Neuronal stem cell (in vitro differentiated cells): Measurements from ENCODE around the gene SYT6.
A peak's percentile ranks its signal among the peaks of the same experiment; 100 is the strongest.

ENCODE experiments used
- DNase-seq: peaks from one replicate; pipeline ENCODE4 v3.0.0-alpha.2; 2013; ENCODE audit warnings: low spot score
- H2AFZ ChIP-seq: one replicate; pipeline ENCODE4 v1.6.1; 2013; ENCODE audit warnings: mild to moderate bottlenecking, low read length, inconsistent platforms
- H2AK5ac ChIP-seq: 2 replicates; pipeline ENCODE4 v1.6.1; 2013; ENCODE audit warnings: low read depth, mild to moderate bottlenecking, inconsistent platforms, low read length, moderate library complexity, mixed read lengths
- H2BK120ac ChIP-seq: 2 replicates; pipeline ENCODE4 v1.6.1; 2013; ENCODE audit warnings: low read depth, mild to moderate bottlenecking, inconsistent platforms, low read length, moderate library complexity, mixed read lengths
- H2BK12ac ChIP-seq: one replicate; pipeline ENCODE4 v1.6.1; 2013; ENCODE audit warnings: low read length, inconsistent platforms
- H2BK15ac ChIP-seq: 2 replicates; pipeline ENCODE4 v1.6.1; 2013; ENCODE audit warnings: mild to moderate bottlenecking, low read length, inconsistent platforms, mixed read lengths
- H2BK5ac ChIP-seq: one replicate; pipeline ENCODE4 v1.6.1; 2013; ENCODE audit warnings: inconsistent platforms, mild to moderate bottlenecking, low read length, moderate library complexity
- H3K14ac ChIP-seq: one replicate; pipeline ENCODE4 v1.6.1; 2013; ENCODE audit warnings: low read length, inconsistent platforms
- H3K18ac ChIP-seq: 2 replicates; pipeline ENCODE4 v1.6.1; 2013; ENCODE audit warnings: low read length, inconsistent platforms
- H3K23ac ChIP-seq: 2 replicates; pipeline ENCODE4 v1.6.1; 2013; ENCODE audit warnings: low read depth, mild to moderate bottlenecking, mixed read lengths, low read length, inconsistent platforms; ENCODE audit not compliant: poor library complexity
- H3K27ac ChIP-seq: replicated peaks from 3 replicates; pipeline ENCODE4 v1.5.1; 2013; ENCODE audit warnings: low read length, inconsistent platforms
- H3K27me3 ChIP-seq, 3 experiments: 2 replicates each; pipeline ENCODE4 v1.6.1; 2013; ENCODE audit warnings: low read length in 3 of 3, mild to moderate bottlenecking in 2 of 3, inconsistent platforms in 1 of 3, low read depth in 1 of 3, mixed read lengths in 1 of 3, moderate library complexity in 1 of 3; ENCODE audit not compliant: control insufficient read depth in 3 of 3, insufficient read depth in 3 of 3
- H3K36me3 ChIP-seq, 2 donors: replicated peaks in 1 of 2; 2 replicates each; pipeline ENCODE4 v1.6.1; 2013; ENCODE audit warnings: low read length in 2 of 2; ENCODE audit not compliant: control insufficient read depth in 2 of 2, insufficient read depth in 2 of 2
- H3K4ac ChIP-seq: 2 replicates; pipeline ENCODE4 v1.6.1; 2013; ENCODE audit warnings: inconsistent platforms, mild to moderate bottlenecking, low read length, moderate library complexity
- H3K4me1 ChIP-seq, 2 donors: 1 replicate in 1 of 2; 2 replicates in 1 of 2; pipeline ENCODE4 v1.6.1; 2013; ENCODE audit warnings: low read length in 2 of 2, low read depth in 1 of 2; ENCODE audit not compliant: control insufficient read depth in 2 of 2, insufficient read depth in 1 of 2
- H3K4me2 ChIP-seq: one replicate; pipeline ENCODE4 v1.6.1; 2013; ENCODE audit warnings: mild to moderate bottlenecking, low read length, inconsistent platforms; ENCODE audit not compliant: insufficient read depth, poor library complexity, severe bottlenecking
- H3K4me3 ChIP-seq, 2 donors: 2 replicates each; pipeline ENCODE4 v1.5.1; 2013; ENCODE audit warnings: low read length in 2 of 2, mild to moderate bottlenecking in 2 of 2, inconsistent platforms in 1 of 2, moderate library complexity in 1 of 2
- H3K79me1 ChIP-seq: one replicate; pipeline ENCODE4 v1.6.1; 2013; ENCODE audit warnings: low read depth, mild to moderate bottlenecking, inconsistent platforms, low read length, moderate library complexity
- H3K9ac ChIP-seq: one replicate; pipeline ENCODE4 v1.6.1; 2013; ENCODE audit warnings: mild to moderate bottlenecking, low read depth, low read length, inconsistent platforms; ENCODE audit not compliant: poor library complexity
- H3K9me3 ChIP-seq, 2 donors: replicated peaks in 1 of 2; 2 replicates each; pipeline versions ENCODE3 to v1.6.1; 2013; ENCODE audit warnings: low read length in 2 of 2, mild to moderate bottlenecking in 2 of 2, inconsistent platforms in 1 of 2, low read depth in 1 of 2, mixed read lengths in 1 of 2, moderate library complexity in 1 of 2; ENCODE audit not compliant: control insufficient read depth in 2 of 2, insufficient read depth in 1 of 2
- H4K8ac ChIP-seq: one replicate; pipeline ENCODE4 v1.6.1; 2013; ENCODE audit warnings: low read depth, mild to moderate bottlenecking, inconsistent platforms, low read length, moderate library complexity
- H4K91ac ChIP-seq: one replicate; pipeline ENCODE4 v1.6.1; 2013; ENCODE audit warnings: low read length, low read depth, mild to moderate bottlenecking, inconsistent platforms; ENCODE audit not compliant: poor library complexity
- WGBS, 2 donors: extraction: QIAGEN DNeasy Blood & Tissue Kit; methylation state at CpG; one replicate each; pipeline ENCODE4 v1.1.7; 2013; ENCODE audit warnings: missing lambda C conversion rate in 2 of 2, mixed read lengths in 1 of 2; ENCODE audit not compliant: insufficient read length in 2 of 2, insufficient replicate concordance in 1 of 2; ENCODE audit errors: extremely low coverage in 2 of 2; 5-methylcytosine and 5-hydroxymethylcytosine counted together

Gene SYT6

GRCh38 chr1:114078116-114078515 lies 75.6 kb downstream of the SYT6 start:
- Histone ChIP-seq H3K27ac (no peak overlapping the region), H2BK12ac (no peak overlapping the region), H3K18ac (no peak overlapping the region), H3K14ac (no peak overlapping the region), H3K36me3 (no peaks in the 10 kb centered on the region), H2AK5ac (no peak overlapping the region), H2BK15ac (no peak overlapping the region), H3K4ac (no peak overlapping the region), H3K23ac (no peak overlapping the region), H3K4me3 (no peak overlapping the region), H3K4me1 (peaks cover 0 to 16% of the 10 kb centered on the region in 2 donors), H2AFZ (no peak overlapping the region), H3K27me3 (no peaks in the 10 kb centered on the region), H3K4me2 (no peak overlapping the region), H2BK120ac (no peak overlapping the region), H2BK5ac (no peak overlapping the region), H4K91ac (no peak overlapping the region), H3K79me1 (no peaks in the 10 kb centered on the region), H3K9me3 (no peaks in the 10 kb centered on the region), H3K9ac (no peak overlapping the region), H4K8ac (no peak overlapping the region)
- WGBS, 2 donors = no CpG with 5 or more reads among the region's 4 CpGs
- no peak for DNase-seq

GRCh38 chr1:114077188-114077587 lies 76.5 kb downstream of the SYT6 start:
- H3K18ac ChIP-seq = no peak overlapping the region
- H3K4ac ChIP-seq = no peak overlapping the region
- H4K8ac ChIP-seq = no peak overlapping the region
- no peak overlapping the region for H2AFZ ChIP-seq
- DNase-seq = no peak
- H2BK12ac ChIP-seq = no peak overlapping the region
- peaks cover 0 to 16% of the 10 kb centered on the region in 2 donors for H3K4me1 ChIP-seq
- no peak overlapping the region for H3K4me2 ChIP-seq
- no peak overlapping the region for H2BK5ac ChIP-seq
- H3K9me3 ChIP-seq = peaks cover 0 to 7% of the 10 kb centered on the region in 2 donors
- no peak overlapping the region for H2BK15ac ChIP-seq
- no peaks in the 10 kb centered on the region for H3K79me1 ChIP-seq
- no peak overlapping the region for H3K9ac ChIP-seq
- no peak overlapping the region for H2AK5ac ChIP-seq
- no peak overlapping the region for H3K23ac ChIP-seq
- H3K27me3 ChIP-seq = no peaks in the 10 kb centered on the region
- no peak overlapping the region for H3K14ac ChIP-seq
- H3K4me3 ChIP-seq = no peak overlapping the region
- no peak overlapping the region for H4K91ac ChIP-seq
- no peak overlapping the region for H2BK120ac ChIP-seq
- H3K27ac ChIP-seq = no peak overlapping the region
- no CpG with 5 or more reads among the region's 3 CpGs for WGBS, 2 donors
- H3K36me3 ChIP-seq = no peaks in the 10 kb centered on the region

- no peaks in the 10 kb centered on the region for H3K27me3 ChIP-seq
- H3K4me1 ChIP-seq = peaks cover 0 to 16% of the 10 kb centered on the region in 2 donors
- H4K91ac ChIP-seq = no peak overlapping the region
- WGBS, 2 donors = no CpG with 5 or more reads among the region's 4 CpGs
- H3K9me3 ChIP-seq = peaks cover 0 to 9% of the 10 kb centered on the region in 2 donors
- H3K14ac ChIP-seq = no peak overlapping the region
- no peak overlapping the region for H2BK120ac ChIP-seq
- H3K4me3 ChIP-seq = no peak overlapping the region
- peak overlapping the region; percentile 50 for H3K27ac ChIP-seq
- no peak overlapping the region for H2AFZ ChIP-seq
- no peak overlapping the region for H3K4me2 ChIP-seq
- H2BK15ac ChIP-seq = no peak overlapping the region
- no peak overlapping the region for H4K8ac ChIP-seq
- no peak overlapping the region for H2BK12ac ChIP-seq
- H3K36me3 ChIP-seq = no peaks in the 10 kb centered on the region
- DNase-seq = no peak
- H3K23ac ChIP-seq = no peak overlapping the region
- H2AK5ac ChIP-seq = no peak overlapping the region
- H2BK5ac ChIP-seq = no peak overlapping the region
- no peaks in the 10 kb centered on the region for H3K79me1 ChIP-seq
- H3K18ac ChIP-seq = peak overlapping the region; percentile 16
- H3K9ac ChIP-seq = no peak overlapping the region
- no peak overlapping the region for H3K4ac ChIP-seq
Measured at GRCh38 chr1:114076308-114076707, 77.4 kb downstream of the SYT6 start.

- Histone ChIP-seq H3K9ac (no peak overlapping the region), H3K23ac (no peak overlapping the region), H2AK5ac (no peak overlapping the region), H3K9me3 (peaks cover 0 to 9% of the 10 kb centered on the region in 2 donors), H2BK12ac (no peak overlapping the region), H2BK15ac (no peak overlapping the region), H3K4me3 (no peak overlapping the region), H3K4me1 (peaks cover 0 to 16% of the 10 kb centered on the region in 2 donors), H3K27ac (peak overlapping the region; percentile 50), H2AFZ (no peak overlapping the region), H4K91ac (no peak overlapping the region), H3K27me3 (no peaks in the 10 kb centered on the region), H3K36me3 (no peaks in the 10 kb centered on the region), H2BK5ac (no peak overlapping the region), H3K4me2 (no peak overlapping the region), H4K8ac (no peak overlapping the region), H3K4ac (no peak overlapping the region), H2BK120ac (no peak overlapping the region), H3K18ac (no peak overlapping the region), H3K79me1 (no peaks in the 10 kb centered on the region), H3K14ac (no peak overlapping the region)
- no CpG with 5 or more reads among the region's 4 CpGs for WGBS, 2 donors
- DNase-seq = no peak
Measured at GRCh38 chr1:114075546-114076242, 78.0 kb downstream of the SYT6 start.
